Progenitor cell of endocrine pancreas (in vitro differentiated cells): ENCODE measurements around the gene CAPN14. TPM values are rescaled to one million over a fixed set of nuclear protein-coding genes. Genes with fewer than 3 reads are reported as not detected.

Experiments used
- DNase-seq: peaks from one replicate; pipeline ENCODE4 v3.0.0; 2021; ENCODE audit warnings: low spot score; ENCODE audit not compliant: unreplicated experiment
- H3K27ac Mint-ChIP-seq: 2 replicates; pipeline ENCODE4 v1.8.0; 2021; ENCODE audit warnings: mild to moderate bottlenecking, moderate library complexity, mixed read lengths
- H3K27me3 Mint-ChIP-seq: 2 replicates; pipeline ENCODE4 v1.8.0; 2021; ENCODE audit warnings: mixed read lengths
- H3K36me3 Mint-ChIP-seq: 2 replicates; pipeline ENCODE4 v1.8.0; 2022; ENCODE audit warnings: mixed read lengths; ENCODE audit not compliant: insufficient read depth
- H3K4me1 Mint-ChIP-seq: 2 replicates; pipeline ENCODE4 v1.8.0; 2021; ENCODE audit warnings: low read depth, mixed read lengths
- H3K4me3 Mint-ChIP-seq: 2 replicates; pipeline ENCODE4 v1.8.0; 2021; ENCODE audit warnings: low read depth, mild to moderate bottlenecking, moderate library complexity, mixed read lengths
- H3K9me3 Mint-ChIP-seq: 2 replicates; pipeline ENCODE4 v1.8.0; 2021; ENCODE audit warnings: low read depth, mixed read lengths
- CTCF ChIP-seq: fragments of 200-600 bp; sonication (generic); IDR thresholded peaks from one replicate; pipeline ENCODE4 v1.5.0; 2021; ENCODE audit warnings: antibody characterized with exemption, mild to moderate bottlenecking; ENCODE audit not compliant: unreplicated experiment
- total RNA-seq: library from RNA; stranded (reverse); gene quantifications from 2 replicates; pipeline ENCODE4 v1.2.1, GENCODE V29; 2021

Gene CAPN14
- total RNA-seq, 1 donor from 2014 or later: 0.50 TPM

- Mint-ChIP-seq H3K9me3 (peaks cover 5% of the 10 kb centered on the region), H3K27me3 (peaks cover 3% of the 10 kb centered on the region), H3K36me3 (no peaks in the 10 kb centered on the region), H3K4me3 (no peak overlapping the region), H3K27ac (no peak overlapping the region), H3K4me1 (peaks cover 14% of the 10 kb centered on the region)
- DNase-seq: no peak
- no peak for TF ChIP-seq CTCF
Observed at GRCh38 chr2:31196622-31197021, 20.7 kb downstream of the CAPN14 start.

GRCh38 chr2:31193806-31194205 lies 23.5 kb downstream of the CAPN14 start:
- TF ChIP-seq CTCF: no peak
- Mint-ChIP-seq H3K9me3 (peaks cover 2% of the 10 kb centered on the region), H3K4me3 (no peak overlapping the region), H3K27ac (no peak overlapping the region), H3K36me3 (no peaks in the 10 kb centered on the region), H3K27me3 (peaks cover 5% of the 10 kb centered on the region), H3K4me1 (peaks cover 14% of the 10 kb centered on the region)
- no peak for DNase-seq

GRCh38 chr2:31192851-31193392 lies 24.4 kb downstream of the CAPN14 start:
- Mint-ChIP-seq H3K9me3 (no peaks in the 10 kb centered on the region), H3K36me3 (no peaks in the 10 kb centered on the region), H3K4me1 (peaks cover 8% of the 10 kb centered on the region), H3K27ac (peak overlapping the region; percentile 25), H3K4me3 (no peak overlapping the region), H3K27me3 (peaks cover 5% of the 10 kb centered on the region)
- DNase-seq: no peak
- TF ChIP-seq CTCF: no peak

- no peak for TF ChIP-seq CTCF
- no peaks in the 10 kb centered on the region for H3K36me3 Mint-ChIP-seq
- H3K27ac Mint-ChIP-seq: no peak overlapping the region
- no peaks in the 10 kb centered on the region for H3K9me3 Mint-ChIP-seq
- peaks cover 5% of the 10 kb centered on the region for H3K27me3 Mint-ChIP-seq
- no peak for DNase-seq
- no peak overlapping the region for H3K4me3 Mint-ChIP-seq
- peaks cover 4% of the 10 kb centered on the region for H3K4me1 Mint-ChIP-seq
Observed at GRCh38 chr2:31192396-31192795, 24.9 kb downstream of the CAPN14 start.

GRCh38 chr2:31191931-31192330 lies 25.4 kb downstream of the CAPN14 start:
- no peak for TF ChIP-seq CTCF
- Mint-ChIP-seq H3K27ac (no peak overlapping the region), H3K27me3 (peaks cover 7% of the 10 kb centered on the region), H3K9me3 (no peaks in the 10 kb centered on the region), H3K36me3 (no peaks in the 10 kb centered on the region), H3K4me3 (no peak overlapping the region), H3K4me1 (no peaks in the 10 kb centered on the region)
- no peak for DNase-seq
